ENCODE data around the gene SPRYD3. TPM values are rescaled to one million over a fixed set of nuclear protein-coding genes. Genes with fewer than 3 reads are reported as not detected.

Gene SPRYD3
- total and polyA plus RNA-seq, 9 donors = 28.5 to 88.1 (median 66.6) TPM

- TF ChIP-seq POLR2A (IDR thresholded peaks at IDR 0.05) (no peak), EP300 (IDR thresholded peaks at IDR 0.05) (no peak), CTCF (IDR thresholded peaks at IDR 0.05) (no peak)
- DNase-seq = peak in 4 of 5 donors; percentile 43 to 56 (median 50)
Measured at GRCh38 chr12:53055471-53056266, 23.5 kb downstream of the SPRYD3 start.

GRCh38 chr12:53054112-53054878, 24.9 kb downstream of the SPRYD3 start:
- H3K27ac ChIP-seq = peak overlapping the region; percentile 96 to 99
- H3K4me3 ChIP-seq = peak overlapping the region; percentile 48
- WGBS, 3 donors = 2 to 4% (median 2%) methylated on average over 34 to 48 of the region's 48 CpGs
- DNase-seq = peak; percentile 97 to 98 (median 97)
- TF ChIP-seq CTCF (IDR thresholded peaks at IDR 0.05) (no peak), EP300 (IDR thresholded peaks at IDR 0.05) (no peak), POLR2A (IDR thresholded peaks at IDR 0.05) (peak; percentile 90)
- H3K9me3 ChIP-seq = no peaks in the 10 kb centered on the region
- intact Hi-C loops (cut with DNase I) = no loop called here
- H3K4me1 ChIP-seq (ENCODE audit: insufficient read depth) = peaks cover 22% of the 10 kb centered on the region
- H3K36me3 ChIP-seq = no peaks in the 10 kb centered on the region
- no peaks in the 10 kb centered on the region for H3K27me3 ChIP-seq

More at GRCh38 chr12:53055471-53056266, 23.5 kb downstream of the SPRYD3 start:
- Histone ChIP-seq H3K36me3 (no peaks in the 10 kb centered on the region), H3K9me3 (no peaks in the 10 kb centered on the region), H3K4me3 (no peak overlapping the region), H3K27ac (peak overlapping the region in 1 of 2 donors; percentile 99), H3K4me1 (ENCODE audit: insufficient read depth) (peaks cover 17% of the 10 kb centered on the region), H3K27me3 (no peaks in the 10 kb centered on the region)
- 75 to 83% (median 80%) methylated on average over 15 of the region's 15 CpGs for WGBS, 3 donors
- intact Hi-C loops (cut with DNase I) = no loop called here

- TF ChIP-seq CTCF (IDR thresholded peaks at IDR 0.05) (peak; percentile 9 to 66 (median 50)), EP300 (IDR thresholded peaks at IDR 0.05) (no peak)
- Histone ChIP-seq H3K27ac (peak overlapping the region; percentile 96 to 99), H3K36me3 (no peaks in the 10 kb centered on the region), H3K9me3 (no peaks in the 10 kb centered on the region), H3K4me3 (peak overlapping the region; percentile 48), H3K4me1 (ENCODE audit: insufficient read depth) (peaks cover 28% of the 10 kb centered on the region), H3K27me3 (no peaks in the 10 kb centered on the region)
- DNase-seq = peak; percentile 61 to 74 (median 71)
- intact Hi-C loops (cut with DNase I) = no loop called here
- WGBS, 3 donors = 17 to 25% (median 18%) methylated on average over 15 to 16 of the region's 16 CpGs
Measured at GRCh38 chr12:53053218-53054111, 25.7 kb downstream of the SPRYD3 start.

Measured in ovary (tissue), 9 donors.